HEK293T (cell line): Measurements from ENCODE around the gene PGBD5.
A peak's percentile ranks its signal among the peaks of the same experiment; 100 is the strongest.

Source experiments
- CTCF ChIA-PET: fragments of 350-600 bp; formaldehyde crosslinking; extraction: SDS; loops from one replicate; lab custom pipeline; 2021; ENCODE audit warnings: antibody characterized with exemption, inconsistent platforms; lab: Yijun Ruan, JAX
- POLR2A ChIA-PET: fragments of 350-600 bp; formaldehyde crosslinking; extraction: SDS; loops from one replicate; lab custom pipeline; 2020; ENCODE audit warnings: antibody characterized with exemption, inconsistent platforms; lab: Yijun Ruan, JAX
- DNase-seq: peaks from one replicate; pipeline ENCODE4 v3.0.0; 2012; ENCODE audit warnings: mixed read lengths; ENCODE audit errors: extremely low spot score
- ARNT ChIP-seq: fragments of 450-650 bp; IDR thresholded peaks from 2 replicates; pipeline ENCODE4 v1.6.1; 2017; ENCODE audit warnings: mild to moderate bottlenecking
- BHLHE40 ChIP-seq: fragments of 450-650 bp; IDR thresholded peaks from 2 replicates; pipeline ENCODE4 v1.6.1; 2016; ENCODE audit warnings: mild to moderate bottlenecking, moderate library complexity, borderline replicate concordance
- CTBP1 ChIP-seq: fragments of 450-650 bp; IDR thresholded peaks from 2 replicates; pipeline ENCODE4 v1.6.1; 2016; ENCODE audit warnings: borderline replicate concordance
- ELF4 ChIP-seq: fragments of 450-650 bp; IDR thresholded peaks from 2 replicates; pipeline ENCODE4 v1.6.1; 2017; ENCODE audit warnings: antibody characterized with exemption
- FOXA1 ChIP-seq: fragments of 450-650 bp; IDR thresholded peaks from 2 replicates; pipeline ENCODE4 v1.6.1; 2016; ENCODE audit warnings: mild to moderate bottlenecking
- FOXK2 ChIP-seq: fragments of 450-650 bp; IDR thresholded peaks from 2 replicates; pipeline ENCODE4 v1.6.1; 2016; ENCODE audit warnings: mild to moderate bottlenecking
- FOXM1 ChIP-seq: fragments of 450-650 bp; IDR thresholded peaks from 2 replicates; pipeline ENCODE4 v1.6.1; 2017; ENCODE audit warnings: mild to moderate bottlenecking, borderline replicate concordance
- HDGF ChIP-seq: fragments of 450-650 bp; IDR thresholded peaks from 2 replicates; pipeline ENCODE4 v1.6.1; 2017; ENCODE audit warnings: antibody characterized with exemption, borderline replicate concordance
- L3MBTL2 ChIP-seq: fragments of 450-650 bp; conservative IDR thresholded peaks from 2 replicates; pipeline ENCODE4 v1.6.1; 2016; ENCODE audit warnings: mild to moderate bottlenecking
- LEF1 ChIP-seq: fragments of 450-650 bp; IDR thresholded peaks from 2 replicates; pipeline ENCODE4 v1.6.1; 2017; ENCODE audit warnings: mild to moderate bottlenecking, borderline replicate concordance
- NFRKB ChIP-seq: fragments of 450-650 bp; IDR thresholded peaks from 2 replicates; pipeline ENCODE4 v1.6.1; 2016; ENCODE audit warnings: mild to moderate bottlenecking, moderate library complexity
- SP1 ChIP-seq: fragments of 450-650 bp; IDR thresholded peaks from 2 replicates; pipeline ENCODE4 v1.6.1; 2017
- SUZ12 ChIP-seq: fragments of 450-650 bp; IDR thresholded peaks from 2 replicates; pipeline ENCODE4 v1.6.1; 2016; ENCODE audit warnings: mild to moderate bottlenecking
- TARDBP ChIP-seq: fragments of 450-650 bp; IDR thresholded peaks from 2 replicates; pipeline ENCODE4 v1.6.1; 2016
- ZNF384 ChIP-seq: fragments of 450-650 bp; IDR thresholded peaks from 2 replicates; pipeline ENCODE4 v1.6.1; 2016
- TF ChIP-seq, protein P1 (sequence below): fragments of 450-650 bp; IDR thresholded peaks from 2 replicates; pipeline ENCODE4 v1.6.1; 2016

Gene PGBD5

DNA sequence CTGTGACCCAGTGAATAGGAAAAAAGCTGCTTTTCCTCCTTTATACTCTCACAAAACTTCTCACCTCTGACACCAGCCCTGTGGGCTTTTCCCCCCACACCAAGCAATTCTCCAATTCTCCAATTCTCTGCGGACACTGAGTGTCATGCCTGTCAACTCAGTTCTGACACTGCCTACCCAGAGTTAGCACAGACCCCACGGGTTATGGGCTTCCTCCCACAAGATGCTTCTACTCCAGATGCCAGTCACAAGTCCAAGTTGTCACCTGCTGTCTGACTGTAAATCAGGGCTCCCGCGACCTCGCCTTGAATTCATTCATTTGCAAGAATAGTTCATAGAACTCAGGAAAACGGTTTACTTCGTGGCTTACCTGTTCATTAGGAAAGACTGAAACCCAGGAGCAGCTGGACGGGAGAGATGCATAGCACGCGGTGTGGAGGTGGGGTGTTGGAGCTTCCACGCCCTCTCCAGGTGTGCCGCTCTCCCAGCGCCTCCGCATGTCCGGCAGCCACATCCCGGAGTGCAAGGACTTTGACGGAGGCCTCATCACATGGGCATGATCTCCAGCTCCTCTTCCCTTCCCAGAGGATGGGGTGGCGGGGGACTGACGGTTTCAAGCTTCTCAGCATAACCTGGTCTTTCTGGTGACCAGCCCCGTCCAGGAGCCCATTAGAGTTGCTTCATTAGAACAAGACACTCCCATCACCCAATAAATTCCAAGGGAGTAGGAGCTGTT lies 154.7 kb downstream of the PGBD5 start:
- ChIA-PET CTCF (no interaction called here), POLR2A (no interaction called here)
- TF ChIP-seq SP1: no peak
- no peak for TF ChIP-seq SUZ12
- no peak for TF ChIP-seq ELF4
- no peak for TF ChIP-seq CTBP1
- no peak for TF ChIP-seq TARDBP
- TF ChIP-seq NFRKB: no peak
- TF ChIP-seq ZNF384: no peak
- no peak for TF ChIP-seq HDGF
- TF ChIP-seq L3MBTL2: no peak
- TF ChIP-seq, protein P1, sequence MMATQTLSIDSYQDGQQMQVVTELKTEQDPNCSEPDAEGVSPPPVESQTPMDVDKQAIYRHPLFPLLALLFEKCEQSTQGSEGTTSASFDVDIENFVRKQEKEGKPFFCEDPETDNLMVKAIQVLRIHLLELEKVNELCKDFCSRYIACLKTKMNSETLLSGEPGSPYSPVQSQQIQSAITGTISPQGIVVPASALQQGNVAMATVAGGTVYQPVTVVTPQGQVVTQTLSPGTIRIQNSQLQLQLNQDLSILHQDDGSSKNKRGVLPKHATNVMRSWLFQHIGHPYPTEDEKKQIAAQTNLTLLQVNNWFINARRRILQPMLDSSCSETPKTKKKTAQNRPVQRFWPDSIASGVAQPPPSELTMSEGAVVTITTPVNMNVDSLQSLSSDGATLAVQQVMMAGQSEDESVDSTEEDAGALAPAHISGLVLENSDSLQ: no peak
- TF ChIP-seq ARNT: no peak
- no peak for DNase-seq

DNA sequence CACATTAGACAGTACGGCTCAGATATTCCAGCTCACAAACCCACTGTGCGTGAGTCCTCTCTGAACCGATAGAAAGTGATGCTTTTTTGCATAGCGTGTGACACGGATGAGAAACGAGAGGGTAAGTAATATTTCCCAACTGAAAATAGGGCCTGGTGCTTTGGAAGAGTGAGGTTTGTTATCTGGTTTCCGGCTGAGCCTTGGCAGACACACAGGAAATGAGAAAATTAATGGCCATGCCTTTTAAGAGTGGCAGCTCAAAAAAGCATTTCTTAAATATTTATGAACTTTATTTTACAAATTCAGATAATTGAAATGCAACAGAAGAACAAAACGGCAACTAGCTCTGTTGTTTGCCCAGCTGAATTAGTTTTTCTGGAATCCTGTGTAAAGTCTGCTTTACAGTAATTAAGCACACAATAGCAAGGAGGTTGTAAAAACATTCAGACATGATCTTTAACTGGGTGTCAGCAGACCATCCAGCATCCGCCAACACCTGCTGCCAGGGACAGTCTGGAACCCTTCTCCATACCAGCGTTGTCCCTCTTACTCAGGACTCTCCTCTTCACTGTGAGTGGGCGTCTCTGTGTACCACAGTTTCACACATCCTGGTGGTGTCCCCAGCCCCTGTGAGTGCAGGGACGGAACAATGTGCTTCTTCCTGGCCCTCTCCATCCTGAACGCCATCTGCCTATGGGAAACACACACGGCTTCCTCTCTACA lies 155.4 kb downstream of the PGBD5 start:
- no peak for DNase-seq
- no peak for TF ChIP-seq CTBP1
- POLR2A ChIA-PET: no interaction called here
- CTCF ChIA-PET: interaction anchor here (1.2 kb wide), 1 partner anchor 19 kb away, joined by 3 read pairs; no protein-coding TSS in a partner anchor

DNA sequence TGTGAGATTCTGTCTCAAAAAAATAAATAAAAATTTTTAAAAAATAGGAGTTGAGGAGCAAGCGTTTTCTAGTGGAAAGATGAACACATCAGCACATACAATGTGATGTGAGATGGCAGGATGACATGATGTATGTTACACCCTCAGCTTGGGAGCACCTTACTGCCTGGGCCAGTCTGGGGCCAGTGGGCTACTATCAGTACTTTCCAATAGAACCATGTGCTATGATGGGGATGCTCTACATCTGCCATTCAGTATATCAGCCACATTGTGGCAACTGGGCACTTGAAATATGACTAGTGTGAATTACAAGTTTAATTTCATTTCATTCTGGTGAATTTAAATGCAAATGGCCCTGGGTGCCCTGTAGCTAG lies 156.0 kb downstream of the PGBD5 start:
- POLR2A ChIA-PET: no interaction called here
- no peak for DNase-seq
- TF ChIP-seq L3MBTL2 (no peak), SP1 (no peak), LEF1 (no peak), BHLHE40 (no peak), NFRKB (no peak), HDGF (no peak)
- TF ChIP-seq, protein P1: no peak
- CTCF ChIA-PET: interaction anchor here (1.2 kb wide), 1 partner anchor 19 kb away, joined by 3 read pairs; no protein-coding TSS in a partner anchor

DNA sequence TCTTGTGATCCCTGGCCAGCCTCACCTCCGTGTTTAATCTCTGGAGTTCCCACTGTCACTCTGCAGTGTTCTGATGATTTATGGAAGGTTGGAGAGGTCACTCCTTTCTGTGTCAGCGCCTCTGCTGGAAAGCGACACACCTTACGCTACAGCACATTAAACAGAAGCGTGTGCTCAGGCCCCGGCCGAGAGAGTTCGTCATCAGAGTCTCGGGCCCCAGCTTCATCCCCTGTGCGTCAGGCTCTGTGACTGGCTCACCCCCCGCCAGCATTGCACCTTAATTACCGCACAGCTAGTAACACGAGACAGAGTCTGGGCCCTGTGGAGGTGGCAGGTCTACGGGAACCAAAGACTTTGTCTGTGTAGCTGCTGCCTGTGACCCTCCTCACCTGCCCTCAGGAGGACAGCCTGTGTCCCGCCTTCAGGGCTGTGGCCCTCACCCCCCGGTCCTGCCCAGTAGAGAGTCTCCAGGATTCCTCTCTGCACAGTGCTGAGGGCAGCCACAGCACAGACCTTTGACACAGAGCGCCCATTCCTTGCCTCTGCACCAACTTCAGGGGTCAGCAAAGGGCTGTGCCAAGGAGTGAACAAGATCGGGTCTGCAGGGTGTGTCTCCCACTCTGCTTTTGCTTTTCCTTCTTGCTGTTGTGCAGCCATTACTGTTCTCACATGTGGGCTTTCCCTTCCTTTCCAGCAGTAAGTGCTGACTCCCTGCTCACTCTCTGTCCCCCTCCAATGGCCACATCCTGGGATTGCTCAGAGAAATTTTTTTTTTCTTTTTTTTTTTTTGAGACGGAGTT lies 157.6 kb downstream of the PGBD5 start:
- peak; percentile 100 for TF ChIP-seq ZNF384
- TF ChIP-seq, protein P1: peak; percentile 95
- no peak for TF ChIP-seq SUZ12
- peak; percentile 92 for DNase-seq
- ChIA-PET POLR2A (no interaction called here), CTCF (interaction anchor here (0.6 to 1.0 kb wide), 4 partner anchors 15 to 766 kb away, joined by 3 to 5 read pairs (median 4); no protein-coding TSS in a partner anchor)

DNA sequence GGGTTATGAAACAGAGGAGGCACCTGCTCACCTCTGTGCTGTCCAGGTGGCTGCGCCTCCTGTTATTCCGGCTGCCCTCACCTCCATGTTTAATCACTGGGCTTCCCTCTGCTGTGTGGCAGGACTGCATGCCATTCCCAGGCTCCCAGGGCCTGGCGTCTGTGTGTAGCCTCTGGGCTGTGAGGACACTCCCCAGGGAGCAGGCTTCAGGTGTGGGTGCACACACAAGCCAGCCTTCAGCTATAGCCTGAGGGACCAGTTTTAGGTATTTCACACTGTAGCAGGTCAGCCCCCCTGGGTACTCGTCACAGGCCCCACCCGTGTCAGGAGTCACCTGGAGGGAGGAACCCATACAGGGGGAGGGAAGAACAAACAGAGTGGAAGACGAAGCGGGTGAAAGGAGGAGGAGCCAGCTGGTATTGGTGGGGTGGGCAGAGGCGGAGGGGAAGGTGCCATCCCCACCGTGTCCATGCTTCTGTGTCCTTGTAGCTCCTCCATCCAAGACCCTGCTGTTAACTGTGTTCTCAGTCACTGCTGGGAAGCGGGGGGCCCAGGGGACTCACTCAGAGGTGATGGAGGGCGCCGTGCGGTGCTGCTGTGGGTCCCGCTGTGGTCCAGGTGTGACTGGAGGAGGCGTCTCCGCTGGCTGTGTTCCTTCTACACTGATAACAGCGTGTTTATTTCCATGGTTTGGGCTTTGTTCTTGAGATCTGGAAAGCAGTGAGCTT lies 158.6 kb downstream of the PGBD5 start:
- ChIA-PET POLR2A (no interaction called here), CTCF (interaction anchor here (0.8 to 1.0 kb wide), 2 partner anchors 14 to 606 kb away, joined by 3 to 5 read pairs; no protein-coding TSS in a partner anchor)
- TF ChIP-seq BHLHE40: no peak
- no peak for DNase-seq

DNA sequence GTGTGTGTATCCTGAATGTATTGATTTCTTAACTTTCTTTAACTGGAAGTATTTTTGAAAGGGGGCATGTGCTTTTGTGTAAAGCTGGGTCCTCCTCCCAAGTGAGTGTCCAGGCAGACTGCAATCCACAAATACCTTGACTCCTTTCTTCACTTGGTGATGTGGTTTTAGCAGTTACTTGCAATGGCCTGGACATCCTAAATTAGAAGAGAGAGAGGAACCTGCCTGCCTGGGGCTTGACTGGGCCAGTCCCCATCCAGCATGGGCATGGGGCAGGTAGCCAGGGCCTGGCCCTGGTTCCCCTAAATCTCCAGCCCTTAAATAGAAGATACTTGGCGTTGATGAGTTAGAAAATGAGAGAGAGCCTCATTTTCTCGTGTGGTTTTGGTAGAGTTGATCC lies 159.7 kb downstream of the PGBD5 start:
- ChIA-PET CTCF (interaction anchor here (0.6 kb wide), 2 partner anchors 136 to 260 kb away, joined by 3 to 4 read pairs; no protein-coding TSS in a partner anchor), POLR2A (no interaction called here)
- DNase-seq: no peak
- no peak for TF ChIP-seq ZNF384
- TF ChIP-seq BHLHE40: no peak
- TF ChIP-seq HDGF: no peak
- TF ChIP-seq FOXA1: no peak
- TF ChIP-seq NFRKB: no peak
- TF ChIP-seq L3MBTL2: no peak
- TF ChIP-seq SP1: no peak
- TF ChIP-seq ELF4: no peak
- TF ChIP-seq ARNT: no peak
- no peak for TF ChIP-seq CTBP1
- no peak for TF ChIP-seq SUZ12
- TF ChIP-seq TARDBP: no peak
- TF ChIP-seq LEF1: no peak
- TF ChIP-seq, protein P1: no peak
- TF ChIP-seq FOXM1: no peak
- no peak for TF ChIP-seq FOXK2
